ENCODE measurements around the gene HNRNPR.

Gene HNRNPR

DNA sequence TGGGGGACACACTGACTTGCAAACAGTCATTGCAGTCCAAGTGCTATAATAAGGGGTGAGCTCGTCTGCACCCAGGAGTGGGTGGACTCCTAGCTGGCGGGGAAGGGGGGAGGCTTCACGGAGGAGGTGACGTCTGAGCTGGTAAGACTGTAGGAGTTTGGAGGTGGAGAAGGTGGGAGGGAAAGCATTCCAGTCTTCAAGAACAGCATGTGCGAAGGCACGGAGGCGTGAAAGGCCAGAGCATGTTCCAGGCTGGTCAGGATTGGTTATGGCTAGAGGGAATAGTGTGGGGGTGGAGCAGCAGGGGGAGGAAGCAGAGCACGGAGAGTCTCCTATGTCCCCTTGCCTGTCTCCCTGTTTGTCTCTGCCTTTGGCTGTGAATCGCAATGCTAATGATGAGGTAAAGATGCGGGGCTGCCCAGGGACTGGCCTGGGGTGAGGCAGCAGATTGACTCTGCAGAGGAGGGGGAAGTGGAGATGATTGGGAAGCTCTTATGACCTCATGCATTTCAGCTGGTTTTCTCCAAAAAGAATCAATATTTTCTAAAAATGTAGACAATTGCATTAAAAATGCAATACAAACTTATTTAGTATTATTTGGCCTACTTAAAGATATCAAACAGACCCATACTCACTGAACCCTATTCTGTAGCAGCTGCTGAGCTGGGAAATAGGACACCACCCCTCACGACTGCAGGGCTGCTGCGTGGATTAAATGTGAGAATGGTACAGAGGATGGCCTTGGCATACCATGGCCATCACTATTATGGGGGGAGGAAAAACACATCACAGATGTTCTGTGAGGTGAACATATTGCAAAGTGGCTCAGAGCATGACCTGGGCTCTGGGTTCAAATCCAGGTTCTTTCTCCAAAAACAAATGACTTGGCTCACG, 28.1 kb upstream of the HNRNPR start:
- no peak for DNase-seq (ENCODE audit: low read depth in 2 of 2)
- no peak overlapping the region for H3K4me3 ChIP-seq (replicated peaks in 1 of 2; ENCODE audit: low read depth in 2 of 2, low read length in 2 of 2)
- TF ChIP-seq, protein P1, sequence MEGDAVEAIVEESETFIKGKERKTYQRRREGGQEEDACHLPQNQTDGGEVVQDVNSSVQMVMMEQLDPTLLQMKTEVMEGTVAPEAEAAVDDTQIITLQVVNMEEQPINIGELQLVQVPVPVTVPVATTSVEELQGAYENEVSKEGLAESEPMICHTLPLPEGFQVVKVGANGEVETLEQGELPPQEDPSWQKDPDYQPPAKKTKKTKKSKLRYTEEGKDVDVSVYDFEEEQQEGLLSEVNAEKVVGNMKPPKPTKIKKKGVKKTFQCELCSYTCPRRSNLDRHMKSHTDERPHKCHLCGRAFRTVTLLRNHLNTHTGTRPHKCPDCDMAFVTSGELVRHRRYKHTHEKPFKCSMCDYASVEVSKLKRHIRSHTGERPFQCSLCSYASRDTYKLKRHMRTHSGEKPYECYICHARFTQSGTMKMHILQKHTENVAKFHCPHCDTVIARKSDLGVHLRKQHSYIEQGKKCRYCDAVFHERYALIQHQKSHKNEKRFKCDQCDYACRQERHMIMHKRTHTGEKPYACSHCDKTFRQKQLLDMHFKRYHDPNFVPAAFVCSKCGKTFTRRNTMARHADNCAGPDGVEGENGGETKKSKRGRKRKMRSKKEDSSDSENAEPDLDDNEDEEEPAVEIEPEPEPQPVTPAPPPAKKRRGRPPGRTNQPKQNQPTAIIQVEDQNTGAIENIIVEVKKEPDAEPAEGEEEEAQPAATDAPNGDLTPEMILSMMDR (IDR thresholded peaks at IDR 0.05; ENCODE audit: low read depth, low read length): no peak

DNA sequence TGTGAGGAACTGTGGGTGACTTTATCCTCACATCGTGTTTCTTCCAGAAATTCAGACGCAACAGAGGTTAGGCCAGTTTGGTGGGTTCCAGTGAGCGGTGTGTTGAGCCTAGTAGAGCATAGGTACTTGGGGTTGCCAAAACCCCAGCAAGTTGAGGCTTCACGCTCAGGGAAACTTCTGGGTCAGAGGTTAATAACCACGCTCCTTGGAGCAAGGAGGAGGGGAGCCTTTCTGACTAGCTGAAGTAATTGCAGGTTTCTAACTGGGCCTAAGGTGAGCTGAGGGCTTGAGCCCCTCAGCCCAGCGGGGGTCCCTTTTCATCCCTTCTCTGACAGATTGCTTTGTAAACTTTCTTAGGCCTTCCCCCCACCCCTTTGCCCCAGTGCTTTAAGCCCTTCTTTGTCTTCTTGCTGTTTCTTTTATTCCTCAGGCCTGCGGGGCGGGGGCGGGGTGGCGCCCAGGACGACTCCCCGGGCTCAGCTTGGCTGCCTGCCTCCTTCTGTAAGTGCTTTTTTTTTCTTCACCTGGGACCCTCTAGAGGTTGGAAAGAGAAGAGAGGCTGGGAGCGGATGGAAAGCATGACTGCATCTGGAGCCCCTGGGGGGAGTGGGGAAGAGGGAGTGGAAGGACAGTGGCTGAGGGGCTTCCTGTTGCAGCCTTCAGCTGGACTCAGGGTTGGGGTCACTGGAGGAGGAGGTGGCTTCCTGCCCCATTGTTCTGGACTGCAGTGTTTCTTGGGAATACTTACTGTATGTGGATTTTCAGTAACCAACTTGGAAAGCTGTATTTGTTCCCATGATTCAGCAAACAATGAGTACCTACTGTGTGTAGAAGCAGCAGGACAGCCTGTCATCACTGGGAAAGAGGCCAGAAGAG, 26.9 kb upstream of the HNRNPR start:
- TF ChIP-seq, protein P1 (IDR thresholded peaks at IDR 0.05; ENCODE audit: low read depth, low read length): peak; percentile 5
- peak; percentile 34 to 61 for DNase-seq (ENCODE audit: low read depth in 2 of 2)
- peak overlapping the region in 1 of 2 donors; percentile 28 for H3K4me3 ChIP-seq (replicated peaks in 1 of 2; ENCODE audit: low read depth in 2 of 2, low read length in 2 of 2)

GRCh38 chr1:23370330-23370708, 26.2 kb upstream of the HNRNPR start:
- H3K4me3 ChIP-seq (replicated peaks in 1 of 2; ENCODE audit: low read depth in 2 of 2, low read length in 2 of 2): peak overlapping the region; percentile 72 to 93
- peak in 1 of 2 donors; percentile 5 for DNase-seq (ENCODE audit: low read depth in 2 of 2)
- TF ChIP-seq, protein P1 (IDR thresholded peaks at IDR 0.05; ENCODE audit: low read depth, low read length): no peak

DNA sequence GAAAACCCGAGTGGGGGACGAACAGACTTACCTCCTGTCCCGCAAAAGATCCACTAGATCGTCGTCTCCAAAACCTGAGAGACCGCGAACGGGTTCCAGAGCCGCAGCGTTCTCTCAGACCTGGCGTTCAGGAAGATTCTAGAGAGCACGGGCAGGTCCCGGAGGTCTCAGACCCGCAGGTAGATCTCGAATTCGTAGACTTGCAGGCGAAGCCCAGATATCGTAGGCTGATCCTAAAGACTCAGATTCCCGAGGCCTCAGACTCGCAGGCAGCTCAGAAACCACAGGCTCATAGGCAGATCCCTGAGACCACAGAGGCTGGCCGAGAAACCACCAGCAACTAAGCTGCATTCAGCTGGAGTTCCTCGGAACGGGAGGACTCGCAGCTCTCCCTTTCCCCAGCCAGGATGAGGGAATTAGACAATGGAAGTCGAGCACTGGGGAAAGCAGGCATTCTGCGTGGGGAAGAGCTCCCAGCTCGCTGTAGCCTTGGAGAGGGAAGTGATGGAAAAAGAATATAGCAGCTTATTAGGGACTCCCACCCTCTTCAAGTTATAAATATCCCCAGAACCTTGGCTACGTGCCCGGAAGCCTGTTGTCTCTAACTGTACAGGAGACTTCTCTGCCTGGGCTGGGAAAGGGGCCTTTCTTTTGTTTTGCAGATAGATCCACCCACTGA, 25.4 kb upstream of the HNRNPR start, which contains the start of gene ZNF436:
ZNF436 (minus strand) TSS at position 502 of the 679 bp plus-strand sequence. CDS start 1,831 bp downstream, outside the sequence.
- TF ChIP-seq, protein P1 (IDR thresholded peaks at IDR 0.05; ENCODE audit: low read depth, low read length): no peak
- DNase-seq (ENCODE audit: low read depth in 2 of 2): peak; percentile 84 to 96
- H3K4me3 ChIP-seq (replicated peaks in 1 of 2; ENCODE audit: low read depth in 2 of 2, low read length in 2 of 2): peak within 1 kb of the TSS; percentile 72 to 93

GRCh38 chr1:23368562-23369334, 24.7 kb upstream of the HNRNPR start:
- TF ChIP-seq, protein P1 (IDR thresholded peaks at IDR 0.05; ENCODE audit: low read depth, low read length): no peak
- DNase-seq (ENCODE audit: low read depth in 2 of 2): peak; percentile 89 to 94
- peak overlapping the region; percentile 72 to 93 for H3K4me3 ChIP-seq (replicated peaks in 1 of 2; ENCODE audit: low read depth in 2 of 2, low read length in 2 of 2)
